Neuronal stem cell (in vitro differentiated cells): Measurements from ENCODE around the gene BABAM2.

Experiments used
- DNase-seq: peaks from one replicate; pipeline ENCODE4 v3.0.0-alpha.2; 2013; ENCODE audit warnings: low spot score
- H2AFZ ChIP-seq: one replicate; pipeline ENCODE4 v1.6.1; 2013; ENCODE audit warnings: mild to moderate bottlenecking, low read length, inconsistent platforms
- H2AK5ac ChIP-seq: 2 replicates; pipeline ENCODE4 v1.6.1; 2013; ENCODE audit warnings: low read depth, mild to moderate bottlenecking, inconsistent platforms, low read length, moderate library complexity, mixed read lengths
- H2BK120ac ChIP-seq: 2 replicates; pipeline ENCODE4 v1.6.1; 2013; ENCODE audit warnings: low read depth, mild to moderate bottlenecking, inconsistent platforms, low read length, moderate library complexity, mixed read lengths
- H2BK12ac ChIP-seq: one replicate; pipeline ENCODE4 v1.6.1; 2013; ENCODE audit warnings: low read length, inconsistent platforms
- H2BK15ac ChIP-seq: 2 replicates; pipeline ENCODE4 v1.6.1; 2013; ENCODE audit warnings: mild to moderate bottlenecking, low read length, inconsistent platforms, mixed read lengths
- H2BK5ac ChIP-seq: one replicate; pipeline ENCODE4 v1.6.1; 2013; ENCODE audit warnings: inconsistent platforms, mild to moderate bottlenecking, low read length, moderate library complexity
- H3K14ac ChIP-seq: one replicate; pipeline ENCODE4 v1.6.1; 2013; ENCODE audit warnings: low read length, inconsistent platforms
- H3K18ac ChIP-seq: 2 replicates; pipeline ENCODE4 v1.6.1; 2013; ENCODE audit warnings: low read length, inconsistent platforms
- H3K23ac ChIP-seq: 2 replicates; pipeline ENCODE4 v1.6.1; 2013; ENCODE audit warnings: low read depth, mild to moderate bottlenecking, mixed read lengths, low read length, inconsistent platforms; ENCODE audit not compliant: poor library complexity
- H3K27ac ChIP-seq: replicated peaks from 3 replicates; pipeline ENCODE4 v1.5.1; 2013; ENCODE audit warnings: low read length, inconsistent platforms
- H3K27me3 ChIP-seq, 3 experiments: 2 replicates each; pipeline ENCODE4 v1.6.1; 2013; ENCODE audit warnings: low read length in 3 of 3, mild to moderate bottlenecking in 2 of 3, inconsistent platforms in 1 of 3, low read depth in 1 of 3, mixed read lengths in 1 of 3, moderate library complexity in 1 of 3; ENCODE audit not compliant: control insufficient read depth in 3 of 3, insufficient read depth in 3 of 3
- H3K36me3 ChIP-seq, 2 donors: replicated peaks in 1 of 2; 2 replicates each; pipeline ENCODE4 v1.6.1; 2013; ENCODE audit warnings: low read length in 2 of 2; ENCODE audit not compliant: control insufficient read depth in 2 of 2, insufficient read depth in 2 of 2
- H3K4ac ChIP-seq: 2 replicates; pipeline ENCODE4 v1.6.1; 2013; ENCODE audit warnings: inconsistent platforms, mild to moderate bottlenecking, low read length, moderate library complexity
- H3K4me1 ChIP-seq, 2 donors: 1 replicate in 1 of 2; 2 replicates in 1 of 2; pipeline ENCODE4 v1.6.1; 2013; ENCODE audit warnings: low read length in 2 of 2, low read depth in 1 of 2; ENCODE audit not compliant: control insufficient read depth in 2 of 2, insufficient read depth in 1 of 2
- H3K4me2 ChIP-seq: one replicate; pipeline ENCODE4 v1.6.1; 2013; ENCODE audit warnings: mild to moderate bottlenecking, low read length, inconsistent platforms; ENCODE audit not compliant: insufficient read depth, poor library complexity, severe bottlenecking
- H3K4me3 ChIP-seq, 2 donors: 2 replicates each; pipeline ENCODE4 v1.5.1; 2013; ENCODE audit warnings: low read length in 2 of 2, mild to moderate bottlenecking in 2 of 2, inconsistent platforms in 1 of 2, moderate library complexity in 1 of 2
- H3K79me1 ChIP-seq: one replicate; pipeline ENCODE4 v1.6.1; 2013; ENCODE audit warnings: low read depth, mild to moderate bottlenecking, inconsistent platforms, low read length, moderate library complexity
- H3K9ac ChIP-seq: one replicate; pipeline ENCODE4 v1.6.1; 2013; ENCODE audit warnings: mild to moderate bottlenecking, low read depth, low read length, inconsistent platforms; ENCODE audit not compliant: poor library complexity
- H3K9me3 ChIP-seq, 2 donors: replicated peaks in 1 of 2; 2 replicates each; pipeline versions ENCODE3 to v1.6.1; 2013; ENCODE audit warnings: low read length in 2 of 2, mild to moderate bottlenecking in 2 of 2, inconsistent platforms in 1 of 2, low read depth in 1 of 2, mixed read lengths in 1 of 2, moderate library complexity in 1 of 2; ENCODE audit not compliant: control insufficient read depth in 2 of 2, insufficient read depth in 1 of 2
- H4K8ac ChIP-seq: one replicate; pipeline ENCODE4 v1.6.1; 2013; ENCODE audit warnings: low read depth, mild to moderate bottlenecking, inconsistent platforms, low read length, moderate library complexity
- H4K91ac ChIP-seq: one replicate; pipeline ENCODE4 v1.6.1; 2013; ENCODE audit warnings: low read length, low read depth, mild to moderate bottlenecking, inconsistent platforms; ENCODE audit not compliant: poor library complexity
- WGBS, 2 donors: extraction: QIAGEN DNeasy Blood & Tissue Kit; methylation state at CpG; one replicate each; pipeline ENCODE4 v1.1.7; 2013; ENCODE audit warnings: missing lambda C conversion rate in 2 of 2, mixed read lengths in 1 of 2; ENCODE audit not compliant: insufficient read length in 2 of 2, insufficient replicate concordance in 1 of 2; ENCODE audit errors: extremely low coverage in 2 of 2; 5-methylcytosine and 5-hydroxymethylcytosine counted together

The BABAM2 gene

GRCh38 chr2:27855476-27855875 lies 35.1 kb upstream of the BABAM2 start:
- H2AK5ac ChIP-seq: no peak overlapping the region
- H2AFZ ChIP-seq: no peak overlapping the region
- H4K91ac ChIP-seq: no peak overlapping the region
- H3K18ac ChIP-seq: no peak overlapping the region
- peaks cover 4 to 15% of the 10 kb centered on the region in 2 donors for H3K9me3 ChIP-seq
- H3K27me3 ChIP-seq: no peaks in the 10 kb centered on the region
- H3K14ac ChIP-seq: no peak overlapping the region
- no peak overlapping the region for H2BK5ac ChIP-seq
- H3K36me3 ChIP-seq: peaks cover 0 to 2% of the 10 kb centered on the region in 2 donors
- H3K27ac ChIP-seq: no peak overlapping the region
- no peak overlapping the region for H4K8ac ChIP-seq
- H3K4ac ChIP-seq: no peak overlapping the region
- H3K4me1 ChIP-seq: no peaks in the 10 kb centered on the region
- no peak overlapping the region for H3K23ac ChIP-seq
- H2BK12ac ChIP-seq: no peak overlapping the region
- no peak overlapping the region for H3K9ac ChIP-seq
- H2BK120ac ChIP-seq: no peak overlapping the region
- no peak overlapping the region for H3K4me3 ChIP-seq
- no peaks in the 10 kb centered on the region for H3K79me1 ChIP-seq
- no peak overlapping the region for H3K4me2 ChIP-seq
- no peak overlapping the region for H2BK15ac ChIP-seq
- no peak for DNase-seq

- no peak overlapping the region for H2AFZ ChIP-seq
- no peak overlapping the region for H3K23ac ChIP-seq
- DNase-seq: no peak
These were observed 34.1 kb upstream of the BABAM2 start for GRCh38 chr2:27856386-27856785.

GRCh38 chr2:27856956-27857355 lies 33.6 kb upstream of the BABAM2 start:
- Histone ChIP-seq H3K36me3 (peaks cover 0 to 2% of the 10 kb centered on the region in 2 donors), H3K14ac (no peak overlapping the region)

More at GRCh38 chr2:27856386-27856785, 34.1 kb upstream of the BABAM2 start:
- no CpG with 5 or more reads among the region's 3 CpGs for WGBS, 2 donors
- Histone ChIP-seq H2BK12ac (no peak overlapping the region), H3K4me2 (no peak overlapping the region), H3K36me3 (peaks cover 0 to 2% of the 10 kb centered on the region in 2 donors), H3K14ac (no peak overlapping the region), H2AK5ac (no peak overlapping the region), H3K4me3 (no peak overlapping the region), H2BK120ac (no peak overlapping the region), H3K9me3 (peaks cover 4 to 15% of the 10 kb centered on the region in 2 donors), H3K9ac (no peak overlapping the region), H3K79me1 (no peaks in the 10 kb centered on the region), H4K91ac (no peak overlapping the region), H3K4me1 (no peaks in the 10 kb centered on the region), H3K4ac (no peak overlapping the region), H4K8ac (no peak overlapping the region), H3K27ac (no peak overlapping the region), H3K27me3 (no peaks in the 10 kb centered on the region), H3K18ac (no peak overlapping the region), H2BK15ac (no peak overlapping the region), H2BK5ac (no peak overlapping the region)

GRCh38 chr2:27857417-27858172 lies 32.9 kb upstream of the BABAM2 start:
- no peak overlapping the region for H3K23ac ChIP-seq
- no peak overlapping the region for H2BK120ac ChIP-seq
- H2BK12ac ChIP-seq: no peak overlapping the region
- H2AFZ ChIP-seq: no peak overlapping the region
- no peak overlapping the region for H3K4me3 ChIP-seq
- peaks cover 0 to 2% of the 10 kb centered on the region in 2 donors for H3K36me3 ChIP-seq
- H2BK5ac ChIP-seq: no peak overlapping the region
- H2BK15ac ChIP-seq: no peak overlapping the region
- H3K4ac ChIP-seq: no peak overlapping the region
- DNase-seq: no peak
- no peak overlapping the region for H3K4me2 ChIP-seq
- H3K4me1 ChIP-seq: no peaks in the 10 kb centered on the region
- H3K9ac ChIP-seq: no peak overlapping the region
- H3K79me1 ChIP-seq: no peaks in the 10 kb centered on the region
- H3K9me3 ChIP-seq: peaks cover 4 to 15% of the 10 kb centered on the region in 2 donors
- no peak overlapping the region for H4K8ac ChIP-seq
- no peak overlapping the region for H4K91ac ChIP-seq
- no peak overlapping the region for H3K18ac ChIP-seq
- H3K14ac ChIP-seq: no peak overlapping the region
- H3K27me3 ChIP-seq: no peaks in the 10 kb centered on the region
- H3K27ac ChIP-seq: no peak overlapping the region
- no CpG with 5 or more reads among the region's 4 CpGs for WGBS, 2 donors
- no peak overlapping the region for H2AK5ac ChIP-seq

More at GRCh38 chr2:27856956-27857355, 33.6 kb upstream of the BABAM2 start:
- no peak overlapping the region for H2BK15ac ChIP-seq
- no peaks in the 10 kb centered on the region for H3K4me1 ChIP-seq
- H2BK120ac ChIP-seq: no peak overlapping the region
- H2AFZ ChIP-seq: no peak overlapping the region
- H3K9me3 ChIP-seq: peaks cover 4 to 15% of the 10 kb centered on the region in 2 donors
- no peak overlapping the region for H3K23ac ChIP-seq
- H3K79me1 ChIP-seq: no peaks in the 10 kb centered on the region
- no peak for DNase-seq
- H2BK12ac ChIP-seq: no peak overlapping the region
- no peak overlapping the region for H4K91ac ChIP-seq
- H3K18ac ChIP-seq: no peak overlapping the region
- no peak overlapping the region for H3K27ac ChIP-seq
- no peak overlapping the region for H3K4ac ChIP-seq
- H2AK5ac ChIP-seq: no peak overlapping the region
- no peak overlapping the region for H4K8ac ChIP-seq
- no peak overlapping the region for H2BK5ac ChIP-seq
- no peak overlapping the region for H3K9ac ChIP-seq
- no peak overlapping the region for H3K4me3 ChIP-seq
- no peaks in the 10 kb centered on the region for H3K27me3 ChIP-seq
- no peak overlapping the region for H3K4me2 ChIP-seq
- WGBS, 2 donors: no CpG with 5 or more reads among the region's 3 CpGs
